Activated CD4-positive, alpha-beta T cell treated with anti-CD3 and anti-CD28 coated beads, Interleukin-10, Interleukin-2, amounts not matched to agents 100 ng/mL and 50 ng/mL, durations not matched to agents 16 hours and 8 hours (primary cell): Measurements from ENCODE around the gene GBE1.
"Not testable (repeated sequence)": the region's sequence is repeated elsewhere in the genome, so short reads cannot be mapped to it uniquely, and the experiment has no call there.

Experiments used
- DNase-seq: peaks from one replicate; pipeline ENCODE4 v3.0.0-alpha.2; 2020

The GBE1 gene

GRCh38 chr3:81760924-81761903, at the start of gene GBE1:
Gene GBE1 (minus strand): TSS chr3:81761645. CDS start chr3:81761517, 128 bp downstream.
- peak; percentile 94 for DNase-seq

DNA sequence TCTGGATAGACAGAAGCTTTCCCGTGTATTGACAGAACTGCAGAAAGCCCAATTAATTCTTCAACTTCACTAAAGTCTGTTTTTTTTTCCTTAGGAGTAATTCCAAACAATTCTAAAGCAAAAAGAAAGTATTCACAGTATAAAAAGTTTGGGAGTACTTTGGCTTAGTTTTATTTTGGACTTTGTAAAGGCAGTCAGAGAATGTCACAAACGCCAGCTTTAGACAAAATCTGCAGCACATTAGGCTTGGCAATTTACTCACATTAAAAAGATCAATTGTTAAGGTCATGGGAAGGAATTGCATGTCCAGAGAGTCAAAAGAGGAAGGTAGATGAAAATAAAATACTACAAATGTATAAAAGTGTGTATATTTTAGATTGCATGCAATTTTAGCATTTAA, 47.5 kb upstream of the GBE1 start:
- DNase-seq, result no peak

GRCh38 chr3:81799403-81799802, 38.0 kb upstream of the GBE1 start:
- DNase-seq, result no peak

- DNase-seq, result no peak
Observed at GRCh38 chr3:81793410-81793809, 32.0 kb upstream of the GBE1 start.

GRCh38 chr3:81790117-81790516, 28.7 kb upstream of the GBE1 start:
- DNase-seq, result no peak

- no peak for DNase-seq
Observed at GRCh38 chr3:81789691-81790090, 28.2 kb upstream of the GBE1 start.

- DNase-seq, result no peak
Observed at GRCh38 chr3:81788610-81789009, 27.2 kb upstream of the GBE1 start.

DNA sequence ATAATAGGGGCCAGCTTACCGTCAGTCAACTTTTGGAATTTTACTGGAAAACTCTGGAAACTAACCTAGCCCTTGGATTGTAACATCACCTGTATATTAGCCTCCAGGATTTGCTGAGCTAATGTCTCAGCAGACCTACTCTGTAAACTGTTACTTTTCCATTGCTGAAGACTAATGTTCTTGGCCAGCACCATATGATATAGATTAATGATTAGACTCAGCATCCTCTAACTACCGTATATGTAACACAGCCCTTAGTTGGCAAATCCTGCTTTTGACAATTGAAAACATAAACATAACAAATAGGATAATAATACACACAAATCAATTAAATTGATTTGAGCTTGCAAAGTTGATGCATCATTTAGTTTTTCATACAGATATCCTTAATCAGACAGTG, 26.6 kb upstream of the GBE1 start:
- no peak for DNase-seq

GRCh38 chr3:81782585-81782984, 21.1 kb upstream of the GBE1 start:
- DNase-seq, result no peak

DNA sequence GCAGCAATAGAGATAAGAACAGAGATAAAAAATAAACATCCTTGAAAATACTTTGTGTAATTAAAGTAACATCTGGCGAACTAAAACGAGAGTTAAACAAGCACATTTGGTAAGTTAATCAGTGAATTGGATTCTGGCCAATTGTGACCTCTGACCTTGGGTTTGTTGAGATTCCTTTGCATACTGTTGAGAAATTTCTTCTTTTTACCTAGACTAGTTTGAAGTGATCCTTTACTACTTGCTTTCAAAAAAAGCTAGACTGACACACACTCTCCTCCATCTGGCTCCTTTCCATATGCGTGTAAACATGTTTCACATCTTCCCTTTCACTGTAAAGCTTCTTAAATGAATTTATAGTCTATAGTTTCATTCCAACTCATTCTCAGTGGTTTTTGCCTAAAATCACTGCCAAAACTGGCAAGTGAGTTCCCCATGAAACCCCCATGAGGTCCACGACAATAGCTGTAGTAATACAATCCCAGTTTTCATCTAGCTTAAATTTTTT, 17.3 kb upstream of the GBE1 start:
- DNase-seq, result no peak

GRCh38 chr3:81776643-81777042, 15.2 kb upstream of the GBE1 start:
- DNase-seq, result no peak

DNA sequence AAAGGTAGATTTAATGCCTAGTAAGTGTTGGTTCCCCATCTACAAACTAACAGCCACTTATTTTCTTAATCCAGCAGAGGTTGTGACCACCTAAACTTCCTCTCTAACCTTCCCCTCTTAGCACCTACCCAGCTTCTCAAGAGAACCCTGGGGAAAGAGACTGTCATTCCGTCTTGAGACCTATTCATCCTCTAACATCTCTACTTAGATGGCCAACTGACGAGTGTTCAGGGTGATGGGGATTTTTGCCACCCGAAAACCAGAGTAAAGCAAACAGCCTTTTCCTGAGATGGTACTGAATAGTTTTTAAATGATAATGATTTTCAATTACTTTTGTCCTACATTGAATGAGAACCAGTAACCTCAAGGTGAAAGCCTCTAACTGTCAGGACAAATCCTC, 9.3 kb upstream of the GBE1 start:
- no peak for DNase-seq

- no peak for DNase-seq
Observed at GRCh38 chr3:81769299-81769698, 7.9 kb upstream of the GBE1 start.

GRCh38 chr3:81767250-81767859, 5.9 kb upstream of the GBE1 start:
- DNase-seq, result not testable (repeated sequence)

- no peak for DNase-seq
Observed at GRCh38 chr3:81765400-81765799, 4.0 kb upstream of the GBE1 start.

GRCh38 chr3:81764665-81765064, 3.2 kb upstream of the GBE1 start:
- no peak for DNase-seq

GRCh38 chr3:81764002-81764401, 2.6 kb upstream of the GBE1 start:
- no peak for DNase-seq

- DNase-seq, result no peak
Observed at GRCh38 chr3:81763001-81763400, 1.6 kb upstream of the GBE1 start.

- no peak for DNase-seq
Observed at GRCh38 chr3:81761904-81762580, 597 bp upstream of the GBE1 start.

DNA sequence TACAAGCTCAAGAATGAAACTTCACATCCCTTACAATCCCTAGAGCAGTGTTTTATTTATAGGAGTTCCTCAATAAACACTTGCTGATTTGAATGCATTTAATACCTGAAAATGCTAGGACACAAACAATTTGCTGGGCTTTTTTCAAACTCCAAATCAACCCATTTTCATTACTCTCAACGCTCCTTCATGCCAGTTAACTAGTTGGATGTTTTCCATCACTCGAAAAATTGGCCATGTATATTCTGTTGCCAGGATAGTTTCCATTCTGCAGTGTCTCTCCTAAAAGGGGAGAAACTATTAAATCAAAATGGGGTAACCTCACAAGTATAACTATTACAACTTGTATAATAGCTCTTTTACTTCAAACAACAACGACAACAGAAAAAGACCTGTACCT, 1.2 kb downstream of the GBE1 start:
- no peak for DNase-seq

- not testable (repeated sequence) for DNase-seq
Observed at GRCh38 chr3:81758771-81759170, 2.7 kb downstream of the GBE1 start.

DNA sequence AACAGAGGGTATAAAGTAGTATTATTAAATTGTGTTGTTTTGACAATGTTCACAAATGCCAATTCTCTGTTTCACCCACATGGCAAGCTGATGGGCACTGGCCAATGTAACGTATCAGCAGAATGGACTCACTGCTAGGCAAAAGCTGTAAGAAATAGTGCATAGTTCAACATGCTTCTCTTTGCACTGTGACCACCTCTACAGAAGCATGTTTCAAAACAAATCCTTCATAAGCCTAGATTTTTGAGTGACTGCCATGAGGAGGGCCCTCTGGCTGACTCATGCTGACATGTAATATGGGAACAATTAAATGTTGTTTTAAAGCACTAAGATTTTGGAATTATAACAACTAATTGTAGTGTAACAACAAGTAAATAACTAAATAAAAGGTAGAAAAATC, 3.2 kb downstream of the GBE1 start:
- DNase-seq, result no peak

- DNase-seq, result no peak
Observed at GRCh38 chr3:81753416-81754027, 7.9 kb downstream of the GBE1 start.
